ENCODE measurements around the gene TUBA1C. TPM values are rescaled to one million over a fixed set of nuclear protein-coding genes. Genes with fewer than 3 reads are reported as not detected.

TUBA1C gene
- total RNA-seq, 2 experiments from 2014 or later, result 23.4 to 28.9 TPM

GRCh38 chr12:49295082-49295936 lies 30.4 kb downstream of the TUBA1C start, which contains the start of gene PRPH:
Gene PRPH, plus strand, starts transcription at chr12:49295147. Its CDS starts 54 bp downstream, at chr12:49295201.
- no peaks in the 10 kb centered on the region for H3K9me3 Mint-ChIP-seq
- Histone ChIP-seq H3K9me3 (ENCODE audit: control insufficient read depth in 1 of 2, insufficient read depth in 1 of 2, low read length in 2 of 2) (peaks cover 0 to 22% of the 10 kb centered on the region in 2 experiments), H3K36me3 (ENCODE audit: insufficient read depth, low read length) (no peaks in the 10 kb centered on the region), H3K4me1 (ENCODE audit: insufficient read depth, low read length) (peaks cover 31% of the 10 kb centered on the region), H3K27ac (ENCODE audit: low read depth in 1 of 2, low read length in 2 of 2) (no peak within 1 kb of the TSS), H3K4me3 (ENCODE audit: low read length) (no peak within 1 kb of the TSS), H3K27me3 (ENCODE audit: control insufficient read depth in 1 of 2, insufficient read depth in 2 of 2, low read length in 2 of 2) (peaks cover 48 to 59% of the 10 kb centered on the region in 2 experiments)
- no peaks in the 10 kb centered on the region for H3K36me3 Mint-ChIP-seq (ENCODE audit: low read depth)
- no peak for ATAC-seq (ENCODE audit: poor library complexity)
- peaks cover 58% of the 10 kb centered on the region for H3K27me3 Mint-ChIP-seq
- H3K4me3 Mint-ChIP-seq, result no peak within 1 kb of the TSS
- H3K4me1 Mint-ChIP-seq (ENCODE audit: low read depth), result peaks cover 23% of the 10 kb centered on the region
- ChIA-PET POLR2A (interaction anchor here (0.6 to 1.7 kb wide), 3 partner anchors 47 to 405 kb away, joined by 3 to 6 read pairs (median 3); no protein-coding TSS in a partner anchor), CTCF (interaction anchor here (0.9 to 1.4 kb wide), 3 partner anchors 23 to 52 kb away, joined by 3 to 5 read pairs (median 4); no protein-coding TSS in a partner anchor)
- intact Hi-C loops (cut with DNase I, micrococcal nuclease), result no loop called here
- peak in 1 of 14 experiments; percentile 23 for DNase-seq
- TF ChIP-seq CTCF (IDR thresholded peaks at IDR 0.05), result no peak
- no peak within 1 kb of the TSS for H3K27ac Mint-ChIP-seq

GRCh38 chr12:49296034-49296835 lies 31.4 kb downstream of the TUBA1C start:
- CTCF ChIA-PET, result interaction anchor here (0.7 to 2.0 kb wide), 6 partner anchors 8 to 51 kb away, joined by 3 to 7 read pairs (median 5); partner anchors contain the start of genes C1QL4 and DNAJC22
- Histone ChIP-seq H3K27me3 (ENCODE audit: control insufficient read depth in 1 of 2, insufficient read depth in 2 of 2, low read length in 2 of 2) (peaks cover 48 to 59% of the 10 kb centered on the region in 2 experiments), H3K4me3 (ENCODE audit: low read length) (peak overlapping the region; percentile 33), H3K27ac (ENCODE audit: low read depth in 1 of 2, low read length in 2 of 2) (no peak overlapping the region), H3K9me3 (ENCODE audit: control insufficient read depth in 1 of 2, insufficient read depth in 1 of 2, low read length in 2 of 2) (peaks cover 0 to 22% of the 10 kb centered on the region in 2 experiments), H3K4me1 (ENCODE audit: insufficient read depth, low read length) (peaks cover 31% of the 10 kb centered on the region), H3K36me3 (ENCODE audit: insufficient read depth, low read length) (no peaks in the 10 kb centered on the region)
- ATAC-seq (ENCODE audit: poor library complexity) (peak; percentile 75), DNase-seq (peak; percentile 26 to 81 (median 58))
- intact Hi-C loops (cut with DNase I, micrococcal nuclease), result no loop called here
- TF ChIP-seq CTCF (IDR thresholded peaks at IDR 0.05), result peak; percentile 61
- Mint-ChIP-seq H3K4me1 (ENCODE audit: low read depth) (peaks cover 23% of the 10 kb centered on the region), H3K36me3 (ENCODE audit: low read depth) (no peaks in the 10 kb centered on the region), H3K27ac (no peak overlapping the region), H3K4me3 (peak overlapping the region; percentile 65), H3K9me3 (no peaks in the 10 kb centered on the region), H3K27me3 (peaks cover 62% of the 10 kb centered on the region)
- POLR2A ChIA-PET, result interaction anchor here (0.6 to 1.7 kb wide), 3 partner anchors 46 to 406 kb away, joined by 3 to 6 read pairs (median 3); no protein-coding TSS in a partner anchor
